Stimulated activated CD8-positive, alpha-beta memory T cell treated with anti-CD3 and anti-CD28 coated beads, Interleukin-4, amount 100 ng/mL, for 24 hours (primary cell): Measurements from ENCODE around the gene ZBTB20.
"Not testable (repeated sequence)": the region's sequence is repeated elsewhere in the genome, so short reads cannot be mapped to it uniquely, and the experiment has no call there.

Experiments used
- DNase-seq: peaks from one replicate; pipeline ENCODE4 v3.0.0-alpha.2; 2020; ENCODE audit warnings: low read depth

ZBTB20 gene

GRCh38 chr3:114830652-114831051, 316.4 kb downstream of the ZBTB20 start:
- DNase-seq = no peak

DNA sequence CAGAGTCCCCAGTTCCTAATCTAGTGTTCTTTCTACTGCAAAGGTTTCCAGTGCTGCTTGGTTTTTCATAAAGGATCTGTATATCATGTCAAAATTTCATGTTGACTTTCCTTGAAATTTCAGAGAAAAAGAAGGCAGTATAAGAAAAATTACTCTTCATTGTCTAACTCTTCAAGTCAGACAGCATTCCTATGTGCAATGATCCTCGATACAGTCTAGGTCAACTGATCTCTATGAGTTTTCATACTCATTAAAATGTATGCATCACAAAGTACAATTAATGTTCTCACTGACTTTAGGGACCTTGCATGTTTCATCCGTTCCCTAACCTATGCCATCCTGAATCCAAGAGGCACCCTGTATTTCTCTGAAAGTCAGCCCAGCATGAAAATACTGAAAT, 317.3 kb downstream of the ZBTB20 start:
- no peak for DNase-seq

DNA sequence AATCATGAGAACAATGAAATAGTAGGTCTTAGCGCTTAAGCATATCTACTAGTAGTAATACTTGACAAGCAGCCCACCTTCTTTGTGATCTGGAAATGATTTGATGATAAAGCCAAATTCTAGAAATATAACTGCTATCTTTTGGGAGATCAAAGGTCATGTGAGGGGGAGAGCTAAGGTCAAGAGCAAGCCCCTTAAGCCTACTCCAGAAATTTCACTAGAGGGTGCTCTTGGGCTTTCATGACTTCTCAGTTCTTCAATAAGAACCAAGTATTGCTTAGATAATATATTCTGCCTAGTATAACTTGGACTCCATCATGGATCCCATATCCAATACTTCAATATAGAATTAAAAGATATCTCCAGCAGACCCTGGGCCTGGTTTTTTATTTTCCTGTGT, 319.6 kb downstream of the ZBTB20 start:
- DNase-seq = no peak

DNA sequence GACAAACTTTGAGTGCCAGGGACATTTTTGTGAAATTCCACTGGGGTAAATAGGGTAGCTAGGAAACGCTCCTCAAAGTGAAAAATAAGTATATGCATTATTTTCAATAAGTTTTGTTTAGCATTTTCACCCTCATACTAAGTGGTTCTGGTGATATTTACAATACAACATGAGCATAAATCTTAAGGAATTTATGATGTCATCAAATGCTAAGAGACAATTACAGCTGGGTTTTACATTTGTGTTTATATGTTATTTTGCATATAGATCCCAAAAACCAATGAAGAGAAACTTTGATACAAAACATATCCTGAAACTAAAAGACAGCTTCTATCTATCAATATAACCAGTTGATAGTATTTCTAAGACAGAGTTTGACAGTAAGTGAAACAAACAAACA, 323.1 kb downstream of the ZBTB20 start:
- no peak for DNase-seq

- no peak for DNase-seq
Observed at GRCh38 chr3:114823061-114823460, 324.0 kb downstream of the ZBTB20 start.

- no peak for DNase-seq
Observed at GRCh38 chr3:114816052-114816451, 331.0 kb downstream of the ZBTB20 start.

- DNase-seq = not testable (repeated sequence)
Observed at GRCh38 chr3:114812541-114813238, 334.4 kb downstream of the ZBTB20 start.

DNA sequence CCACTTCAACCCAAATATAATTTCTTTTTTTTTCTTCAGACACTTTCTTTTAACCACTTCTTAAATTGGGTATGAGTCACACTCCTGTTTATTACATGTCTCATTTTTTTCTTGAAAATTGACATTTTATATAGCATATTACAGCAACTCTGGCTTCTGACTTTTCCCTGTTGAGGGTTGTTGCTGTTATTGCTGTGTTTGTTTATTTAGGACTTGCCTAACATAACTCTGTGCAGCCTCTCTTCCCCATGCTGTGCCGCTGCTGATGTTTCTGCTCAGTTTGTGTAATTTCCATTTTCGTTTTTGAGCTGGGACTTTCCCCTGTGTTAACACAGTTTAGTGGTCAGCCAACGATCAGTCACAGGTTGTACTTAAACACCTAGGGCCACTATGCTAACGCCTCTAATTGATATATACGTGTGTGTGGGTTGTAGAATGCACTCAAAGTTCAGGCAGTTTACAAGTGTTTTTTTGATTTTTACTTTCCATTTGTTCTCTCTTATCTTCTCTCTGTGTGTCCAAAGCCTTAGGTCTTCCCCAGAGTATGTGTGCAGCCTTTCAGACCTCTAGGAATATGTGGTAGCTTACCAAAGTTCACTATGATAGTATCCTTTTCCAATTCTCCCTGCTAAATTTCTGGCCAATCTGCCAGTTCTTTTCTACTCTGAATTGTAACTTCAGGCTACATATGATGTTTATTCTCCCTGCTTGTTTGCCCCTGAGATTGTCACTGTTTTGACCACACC, 337.2 kb downstream of the ZBTB20 start:
- no peak for DNase-seq

GRCh38 chr3:114804099-114804498, 343.0 kb downstream of the ZBTB20 start:
- DNase-seq = no peak

DNA sequence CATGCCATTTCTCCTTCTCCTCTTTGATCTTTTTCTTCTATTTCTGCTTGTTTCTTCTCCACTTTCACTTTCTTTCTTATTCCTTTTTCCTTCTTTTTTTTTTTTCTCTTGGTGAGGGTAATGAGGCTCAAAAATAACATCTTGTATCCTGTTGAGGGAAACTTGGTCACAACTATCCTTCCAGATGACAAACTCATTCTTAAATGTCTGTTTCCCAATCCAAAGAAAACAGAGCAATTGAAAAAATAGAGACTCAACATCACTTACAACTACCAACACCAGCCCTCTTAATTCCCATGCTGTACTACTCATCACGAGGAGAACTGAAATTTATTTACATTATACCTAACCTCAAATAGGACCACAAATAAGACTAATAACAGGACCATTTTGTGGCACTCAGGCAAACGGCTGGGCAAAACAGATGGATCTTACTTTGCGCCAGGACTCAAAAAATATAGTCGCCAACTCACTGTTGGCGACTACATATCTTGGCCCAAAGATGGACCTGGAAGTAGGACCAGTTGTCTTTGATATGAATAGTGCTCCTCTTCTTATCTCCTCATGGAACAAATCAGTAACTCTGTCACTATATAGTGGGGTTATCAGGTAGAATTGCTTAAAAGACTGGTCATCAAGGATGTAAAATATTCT, 343.9 kb downstream of the ZBTB20 start:
- no peak for DNase-seq

DNA sequence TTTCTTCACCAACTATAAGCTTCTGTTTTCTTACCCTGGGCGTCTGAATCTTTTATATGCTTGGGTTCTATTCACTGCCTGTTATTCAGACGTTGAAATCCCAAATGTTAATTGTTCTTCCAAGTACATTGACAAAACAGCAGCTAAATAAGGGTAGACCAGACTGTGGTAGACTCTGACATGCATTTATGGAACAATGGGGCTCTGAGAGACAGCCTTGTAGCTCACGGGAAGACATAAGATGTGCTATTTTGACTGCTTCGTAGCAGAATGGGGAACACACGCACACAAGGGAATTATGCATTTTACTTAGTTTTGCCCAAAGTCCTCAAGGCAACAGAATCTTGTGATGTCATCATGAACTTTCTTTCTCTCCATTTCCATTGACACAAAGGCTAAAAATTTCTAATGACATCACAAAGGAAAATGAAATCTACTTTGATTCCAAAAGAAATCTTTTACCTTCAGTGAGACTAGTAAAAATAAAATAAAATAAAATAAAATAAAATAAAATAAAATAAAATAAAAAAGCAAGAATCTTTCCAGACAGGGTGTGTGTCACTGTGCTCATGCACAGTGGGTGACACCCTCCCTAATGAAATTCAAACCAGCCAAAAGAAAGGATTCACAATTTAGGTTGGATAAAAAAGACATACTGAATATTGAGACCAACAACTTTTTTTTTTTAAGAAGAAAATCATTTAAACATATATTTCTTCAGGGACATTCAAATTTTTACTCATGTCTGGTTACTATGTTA, 346.6 kb downstream of the ZBTB20 start:
- no peak for DNase-seq

DNA sequence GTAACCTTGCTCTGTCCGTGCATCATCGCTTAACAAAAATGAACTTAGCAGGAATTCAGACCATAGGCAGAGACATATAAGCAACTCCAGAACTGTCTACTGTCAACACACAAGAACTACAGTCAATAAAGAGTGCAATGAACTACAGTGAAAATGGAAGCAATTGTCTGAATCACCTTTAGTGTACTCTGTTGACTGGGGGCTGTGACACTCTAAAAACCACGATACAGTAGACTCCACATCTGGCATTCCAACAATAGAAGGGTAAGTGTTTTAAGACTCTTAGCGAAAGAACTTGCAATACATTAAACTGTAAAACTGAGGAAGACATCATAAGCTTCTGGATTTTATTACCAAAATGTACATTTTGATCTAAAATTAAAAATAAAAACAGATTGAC, 347.3 kb downstream of the ZBTB20 start:
- no peak for DNase-seq

DNA sequence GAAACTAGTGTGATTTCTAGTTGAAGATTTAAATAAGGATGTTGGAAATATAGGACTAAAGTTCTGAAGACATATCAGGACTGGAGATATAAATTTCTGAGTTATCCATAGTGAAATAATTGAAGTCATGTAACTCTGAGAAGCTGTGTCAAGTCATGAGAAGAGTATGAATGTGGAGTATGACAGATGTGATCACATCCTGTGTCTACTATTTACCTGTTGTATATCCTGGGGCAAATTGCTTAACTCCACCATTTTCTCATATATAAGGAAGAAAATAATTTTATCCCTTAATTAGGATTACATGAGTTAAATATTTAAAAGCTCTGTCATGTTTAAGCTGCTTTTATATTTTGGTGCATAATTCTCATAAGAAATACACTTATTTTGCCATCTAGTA, 350.3 kb downstream of the ZBTB20 start:
- no peak for DNase-seq

- no peak for DNase-seq
Observed at GRCh38 chr3:114794894-114795630, 352.0 kb downstream of the ZBTB20 start.

GRCh38 chr3:114792159-114792918, 354.7 kb downstream of the ZBTB20 start:
- no peak for DNase-seq

DNA sequence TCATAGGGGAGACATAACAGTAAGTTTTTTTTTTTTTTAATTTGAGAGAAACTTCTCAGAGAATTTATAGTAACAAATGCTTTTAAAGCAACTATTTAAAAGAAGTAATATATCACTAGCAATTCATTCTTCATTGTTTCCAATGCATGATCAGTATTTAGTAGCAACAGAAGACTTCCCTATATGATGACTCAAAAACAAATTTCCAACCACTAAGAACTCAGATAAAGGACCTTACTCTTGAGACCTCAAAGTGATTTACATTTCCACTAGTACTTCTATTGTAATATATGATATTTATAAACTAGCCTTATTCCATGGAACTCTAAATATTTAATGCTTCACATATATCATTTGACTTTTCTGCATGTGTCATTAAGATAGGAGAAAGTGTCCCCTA, 356.3 kb downstream of the ZBTB20 start:
- no peak for DNase-seq

- DNase-seq = no peak
Observed at GRCh38 chr3:114789803-114790202, 357.3 kb downstream of the ZBTB20 start.

- DNase-seq = no peak
Observed at GRCh38 chr3:114775395-114775794, 371.7 kb downstream of the ZBTB20 start.

DNA sequence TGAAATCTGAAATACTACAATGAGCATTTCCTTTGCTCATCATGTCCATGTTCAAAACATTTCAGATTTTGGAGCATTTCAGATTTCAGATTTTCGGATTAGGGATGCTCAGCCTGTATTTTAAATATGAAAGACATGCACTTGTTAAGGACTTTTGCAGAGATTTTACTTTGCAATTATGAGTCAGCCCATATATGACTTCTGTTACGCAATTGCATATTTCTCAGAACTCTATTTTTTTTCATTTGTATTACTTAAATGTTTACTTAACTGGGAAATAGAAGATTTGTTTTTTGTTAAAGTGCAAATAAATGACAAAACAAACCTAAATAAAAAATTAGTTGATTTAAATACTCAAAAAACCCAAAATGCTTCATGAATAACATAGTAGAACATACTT, 376.2 kb downstream of the ZBTB20 start:
- no peak for DNase-seq

DNA sequence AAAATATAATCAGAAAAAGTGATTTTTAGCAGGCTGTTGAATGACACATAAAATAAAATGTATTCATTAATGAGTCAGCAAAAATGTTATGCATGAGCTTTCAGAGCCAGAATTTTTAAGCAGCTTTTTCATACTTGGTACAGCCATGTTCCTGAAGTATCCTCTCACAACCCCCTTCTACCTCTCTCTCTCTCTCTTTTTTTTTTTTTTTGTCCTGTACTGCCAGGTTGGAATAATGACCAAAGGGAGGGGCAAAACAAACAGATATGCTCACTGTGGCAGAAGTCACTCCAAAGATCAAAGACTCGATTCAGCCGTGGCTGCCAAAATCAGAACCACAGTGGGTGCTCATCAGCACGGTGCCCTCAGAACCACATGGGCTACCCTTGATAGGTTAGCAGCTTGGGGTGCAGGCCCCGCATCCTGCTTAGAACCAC, 383.0 kb downstream of the ZBTB20 start:
- DNase-seq = no peak

GRCh38 chr3:114762144-114762543, 384.9 kb downstream of the ZBTB20 start:
- no peak for DNase-seq
